HG03135 (cell line): ENCODE data around the gene ST6GALNAC3.
"Not testable (repeated sequence)": the region's sequence is repeated elsewhere in the genome, so short reads cannot be mapped to it uniquely, and the experiment has no call there.

Source experiments
- ATAC-seq: cut with Tn5 transposase; IDR thresholded peaks from one replicate; pipeline ENCODE4 v1.9.1; 2021; ENCODE audit warnings: mild to moderate bottlenecking, moderate library complexity; ENCODE audit not compliant: unreplicated experiment

ST6GALNAC3 gene

GRCh38 chr1:76317299-76317900 is 242.9 kb downstream of the ST6GALNAC3 start:
- ATAC-seq = no peak

- no peak for ATAC-seq
Measured at GRCh38 chr1:76330991-76331603, 256.6 kb downstream of the ST6GALNAC3 start.

- ATAC-seq = no peak
Measured at GRCh38 chr1:76335882-76336281, 261.3 kb downstream of the ST6GALNAC3 start.

- no peak for ATAC-seq
Measured at GRCh38 chr1:76336931-76337371, 262.4 kb downstream of the ST6GALNAC3 start.

GRCh38 chr1:76337542-76338219 is 263.1 kb downstream of the ST6GALNAC3 start:
- ATAC-seq = no peak

GRCh38 chr1:76340056-76340455 is 265.5 kb downstream of the ST6GALNAC3 start:
- no peak for ATAC-seq

GRCh38 chr1:76341816-76342215 is 267.3 kb downstream of the ST6GALNAC3 start:
- ATAC-seq = not testable (repeated sequence)

- no peak for ATAC-seq
Measured at GRCh38 chr1:76343356-76343755, 268.8 kb downstream of the ST6GALNAC3 start.

GRCh38 chr1:76351655-76352054 is 277.1 kb downstream of the ST6GALNAC3 start:
- no peak for ATAC-seq

GRCh38 chr1:76352741-76353435 is 278.3 kb downstream of the ST6GALNAC3 start:
- ATAC-seq = no peak

- no peak for ATAC-seq
Measured at GRCh38 chr1:76354236-76354635, 279.7 kb downstream of the ST6GALNAC3 start.

- no peak for ATAC-seq
Measured at GRCh38 chr1:76366726-76367125, 292.2 kb downstream of the ST6GALNAC3 start.

- ATAC-seq = no peak
Measured at GRCh38 chr1:76371941-76372340, 297.4 kb downstream of the ST6GALNAC3 start.

GRCh38 chr1:76374086-76374485 is 299.5 kb downstream of the ST6GALNAC3 start:
- no peak for ATAC-seq

GRCh38 chr1:76377247-76377646 is 302.7 kb downstream of the ST6GALNAC3 start:
- no peak for ATAC-seq

- ATAC-seq = no peak
Measured at GRCh38 chr1:76379506-76379905, 305.0 kb downstream of the ST6GALNAC3 start.

GRCh38 chr1:76381450-76382097 is 307.0 kb downstream of the ST6GALNAC3 start:
- no peak for ATAC-seq

GRCh38 chr1:76388261-76388660 is 313.7 kb downstream of the ST6GALNAC3 start:
- no peak for ATAC-seq

GRCh38 chr1:76390456-76390855 is 315.9 kb downstream of the ST6GALNAC3 start:
- no peak for ATAC-seq

GRCh38 chr1:76395059-76395458 is 320.5 kb downstream of the ST6GALNAC3 start:
- no peak for ATAC-seq

- no peak for ATAC-seq
Measured at GRCh38 chr1:76402128-76402527, 327.6 kb downstream of the ST6GALNAC3 start.
